Osteocyte (in vitro differentiated cells): ENCODE measurements around the gene SNU13. TPM values are rescaled to one million over a fixed set of nuclear protein-coding genes. Genes with fewer than 3 reads are reported as not detected.
A peak's percentile ranks its signal among the peaks of the same experiment; 100 is the strongest.
"Not testable (repeated sequence)": the region's sequence is repeated elsewhere in the genome, so short reads cannot be mapped to it uniquely, and the experiment has no call there.

Source experiments
- DNase-seq: peaks from one replicate; pipeline ENCODE4 v3.0.0; 2021; ENCODE audit warnings: mixed read lengths; ENCODE audit not compliant: unreplicated experiment; ENCODE audit errors: extremely low spot score
- H3K27ac Mint-ChIP-seq: one replicate; pipeline ENCODE4 v1.8.0; 2021; ENCODE audit warnings: mild to moderate bottlenecking, mixed read lengths; ENCODE audit not compliant: unreplicated experiment
- H3K27me3 Mint-ChIP-seq: one replicate; pipeline ENCODE4 v1.8.0; 2021; ENCODE audit warnings: mixed read lengths; ENCODE audit not compliant: unreplicated experiment
- H3K36me3 Mint-ChIP-seq: one replicate; pipeline ENCODE4 v1.8.0; 2021; ENCODE audit warnings: mixed read lengths; ENCODE audit not compliant: unreplicated experiment
- H3K4me1 Mint-ChIP-seq: one replicate; pipeline ENCODE4 v1.8.0; 2021; ENCODE audit warnings: mixed read lengths; ENCODE audit not compliant: unreplicated experiment
- H3K4me3 Mint-ChIP-seq: one replicate; pipeline ENCODE4 v1.8.0; 2021; ENCODE audit warnings: mild to moderate bottlenecking, moderate library complexity, mixed read lengths; ENCODE audit not compliant: unreplicated experiment
- H3K9me3 Mint-ChIP-seq: one replicate; pipeline ENCODE4 v1.8.0; 2021; ENCODE audit warnings: mixed read lengths; ENCODE audit not compliant: unreplicated experiment
- CTCF ChIP-seq: fragments of 200-600 bp; sonication (generic); IDR thresholded peaks from 2 replicates; pipeline ENCODE4 v1.5.0; 2021; ENCODE audit warnings: antibody characterized with exemption, mild to moderate bottlenecking, moderate library complexity
- long read RNA-seq: library from polyadenylated mRNA; unstranded; transcript quantifications from one replicate; pipeline ENCODE4 v2.0.0, GENCODE V29; 2021
- total RNA-seq: library from RNA; stranded (reverse); gene quantifications from 2 replicates; pipeline ENCODE4 v1.2.1, GENCODE V29; 2021

SNU13 gene
- 126 and 128 TPM in 2 replicates for total RNA-seq
- long read RNA-seq, transcript SNU13-201 (3 exons, 877 nt), result minor isoform, 147 of 585 reads
- long read RNA-seq, transcript SNU13-202 (3 exons, 1,503 nt), result major isoform, 405 of 585 reads
- long read RNA-seq, partial matches to known transcripts, result 14 of 585 reads
- long read RNA-seq, other reads (novel, unspliced or antisense), result 17 of 585 reads

DNA sequence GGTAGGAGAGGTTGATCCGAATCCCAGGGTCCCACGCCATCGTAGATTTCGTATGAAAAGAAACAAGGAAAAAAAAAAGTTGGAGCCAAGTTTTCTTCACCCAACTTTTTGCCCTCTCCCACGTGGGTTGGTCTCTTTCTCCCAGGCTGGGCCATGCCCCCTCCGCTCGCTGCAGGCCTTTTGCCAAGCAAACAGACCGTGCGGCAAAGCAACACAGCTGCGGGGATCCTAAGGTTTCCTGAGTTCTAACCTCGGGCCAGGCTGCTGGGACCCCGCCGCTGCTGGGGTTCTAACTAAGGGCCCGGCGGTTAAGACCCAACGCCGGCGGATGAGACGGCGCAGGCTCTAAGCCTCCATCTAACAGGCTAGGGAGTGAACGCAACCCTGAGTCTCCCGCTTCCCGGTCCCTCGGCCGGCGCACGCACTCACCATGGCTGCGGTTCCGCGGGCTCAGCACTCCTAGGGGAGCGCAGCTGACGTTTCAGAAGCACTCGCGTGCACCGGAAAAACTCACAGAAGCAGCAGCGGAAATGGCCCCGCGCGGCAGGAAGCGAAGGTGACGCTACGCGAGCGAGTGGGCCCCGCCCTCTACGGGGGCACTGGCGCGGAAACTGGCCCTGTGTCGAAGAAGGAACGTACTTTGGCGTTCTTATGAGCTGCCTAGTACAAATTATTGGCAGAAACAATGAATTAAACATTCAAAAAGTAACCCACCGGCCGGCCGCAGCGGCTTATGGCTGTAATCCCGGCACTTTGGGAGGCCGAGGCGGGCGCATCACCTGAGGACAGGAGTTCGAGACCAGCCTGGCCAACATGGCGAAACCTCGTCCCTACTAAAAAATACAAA lies at the start of gene SNU13:
TSS of gene SNU13 (minus strand) at position 503 of the 847 bp plus-strand sequence. CDS start at position 432, 71 bp downstream.
- H3K36me3 Mint-ChIP-seq, result no peaks in the 10 kb centered on the region
- DNase-seq, result peak; percentile 95
- peak within 1 kb of the TSS; percentile 97 for H3K4me3 Mint-ChIP-seq
- H3K9me3 Mint-ChIP-seq, result no peaks in the 10 kb centered on the region
- H3K4me1 Mint-ChIP-seq, result peaks cover 30% of the 10 kb centered on the region
- no peaks in the 10 kb centered on the region for H3K27me3 Mint-ChIP-seq
- H3K27ac Mint-ChIP-seq, result peak within 1 kb of the TSS; percentile 98
- no peak for TF ChIP-seq CTCF

DNA sequence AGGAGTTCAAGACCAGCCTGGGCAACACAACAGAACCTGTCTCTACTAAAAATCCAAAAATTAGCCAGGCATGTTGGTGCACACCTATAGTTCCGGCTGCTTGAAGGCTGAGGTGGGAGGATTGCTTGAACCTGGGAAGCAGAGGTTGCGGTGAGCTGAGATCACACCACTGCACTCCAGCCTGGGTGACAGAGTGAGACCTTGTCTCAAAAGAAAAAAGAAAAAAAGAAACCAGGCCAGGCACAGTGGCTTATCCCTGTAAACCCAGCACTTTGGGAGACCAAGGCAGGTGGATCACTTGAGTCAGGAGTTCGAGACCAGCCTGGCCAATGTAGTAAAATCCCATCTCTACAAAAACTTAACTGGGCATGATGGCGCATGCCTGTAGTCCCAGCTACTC lies 44.6 kb upstream of the SNU13 start:
- not testable (repeated sequence) for H3K9me3 Mint-ChIP-seq, H3K4me1 Mint-ChIP-seq, DNase-seq, H3K27me3 Mint-ChIP-seq, H3K4me3 Mint-ChIP-seq, H3K27ac Mint-ChIP-seq, H3K36me3 Mint-ChIP-seq

GRCh38 chr22:41732096-41732772 lies 43.6 kb upstream of the SNU13 start:
- no peak for TF ChIP-seq CTCF
- no peaks in the 10 kb centered on the region for H3K4me1 Mint-ChIP-seq
- DNase-seq, result no peak
- H3K27me3 Mint-ChIP-seq, result no peaks in the 10 kb centered on the region
- no peaks in the 10 kb centered on the region for H3K36me3 Mint-ChIP-seq
- no peak overlapping the region for H3K4me3 Mint-ChIP-seq
- no peaks in the 10 kb centered on the region for H3K9me3 Mint-ChIP-seq
- no peak overlapping the region for H3K27ac Mint-ChIP-seq

DNA sequence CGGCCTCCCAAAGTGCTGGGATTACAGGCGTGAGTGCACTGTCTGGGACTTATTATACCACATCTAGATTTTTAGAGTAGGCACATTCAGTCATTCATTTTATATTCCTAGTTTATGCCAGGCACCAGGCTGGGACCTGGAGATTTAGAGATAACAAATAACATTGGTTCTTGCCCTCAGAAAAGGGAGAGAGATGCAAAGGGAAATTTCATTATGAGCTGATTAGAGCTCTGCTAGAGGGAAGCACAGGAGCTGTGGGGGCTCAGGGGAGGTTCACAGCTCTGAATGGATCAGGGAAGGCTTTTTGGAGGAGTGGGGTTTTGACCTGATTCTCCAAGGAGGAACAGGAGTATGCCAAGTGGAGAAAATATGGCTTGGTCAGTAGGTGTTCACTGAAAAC lies 42.9 kb upstream of the SNU13 start:
- TF ChIP-seq CTCF, result no peak
- Mint-ChIP-seq H3K36me3 (no peaks in the 10 kb centered on the region), H3K4me1 (no peaks in the 10 kb centered on the region), H3K27me3 (no peaks in the 10 kb centered on the region), H3K27ac (no peak overlapping the region), H3K9me3 (no peaks in the 10 kb centered on the region), H3K4me3 (no peak overlapping the region)
- no peak for DNase-seq

GRCh38 chr22:41725510-41726110 lies 36.9 kb upstream of the SNU13 start:
- Mint-ChIP-seq H3K4me1 (no peaks in the 10 kb centered on the region), H3K36me3 (no peaks in the 10 kb centered on the region), H3K27me3 (no peaks in the 10 kb centered on the region), H3K27ac (no peak overlapping the region), H3K9me3 (no peaks in the 10 kb centered on the region), H3K4me3 (no peak overlapping the region)
- no peak for DNase-seq
- TF ChIP-seq CTCF, result no peak
